NOMO-1 treated with dmso at 0.1 percent for 144 hours (cell line): ENCODE results near the gene RNLS.
"Not testable (repeated sequence)": the region's sequence is repeated elsewhere in the genome, so short reads cannot be mapped to it uniquely, and the experiment has no call there.

Source experiments
- DNase-seq: peaks from one replicate; lab custom pipeline; 2025; ENCODE audit not compliant: unreplicated experiment; lab: John Stamatoyannopoulos, UW

Gene RNLS

GRCh38 chr10:88525371-88526069, 57.6 kb downstream of the RNLS start:
- DNase-seq, result no peak

- DNase-seq, result no peak
Observed at GRCh38 chr10:88523739-88524400, 59.2 kb downstream of the RNLS start.

- DNase-seq, result no peak
Observed at GRCh38 chr10:88522715-88523114, 60.4 kb downstream of the RNLS start.

- DNase-seq, result no peak
Observed at GRCh38 chr10:88521791-88522190, 61.3 kb downstream of the RNLS start.

DNA sequence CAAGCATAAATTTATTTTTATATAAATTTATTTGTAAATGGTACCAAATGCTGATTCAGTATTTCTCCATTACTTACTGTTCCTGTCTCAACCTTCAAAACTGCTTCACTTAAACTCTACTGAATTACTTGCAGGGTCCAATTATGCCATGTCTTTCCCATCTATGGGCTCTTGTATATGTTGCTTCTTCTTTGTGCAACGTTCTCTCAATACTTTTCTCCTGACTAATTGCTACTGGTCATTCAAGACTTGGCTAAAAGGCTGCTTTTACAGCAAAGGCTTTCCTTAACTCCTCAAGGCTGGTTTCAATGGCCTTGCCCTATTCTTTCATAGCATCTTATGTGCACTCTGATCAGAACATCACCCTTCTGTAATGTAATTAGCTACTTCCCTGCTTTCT, 67.9 kb downstream of the RNLS start:
- DNase-seq, result no peak

DNA sequence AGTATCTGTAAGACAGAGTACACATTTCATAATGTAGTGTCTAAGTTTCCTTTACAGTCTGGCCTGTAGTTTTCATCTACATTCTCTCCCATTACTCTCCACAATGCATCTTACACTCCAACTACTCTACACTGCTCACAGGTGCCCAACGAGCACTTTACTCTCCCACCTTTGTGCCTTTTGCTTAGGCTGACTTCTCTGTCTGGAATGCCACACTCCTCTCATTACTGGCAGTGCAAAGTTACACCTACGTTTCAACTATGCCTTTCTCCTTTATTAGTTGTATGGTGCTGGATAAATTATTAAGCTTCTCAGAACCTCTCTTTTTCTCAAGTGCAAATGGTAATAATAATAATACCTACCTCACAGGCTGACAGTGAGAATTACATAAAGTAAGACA, 70.5 kb downstream of the RNLS start:
- no peak for DNase-seq

- DNase-seq, result no peak
Observed at GRCh38 chr10:88508796-88509195, 74.3 kb downstream of the RNLS start.

GRCh38 chr10:88507826-88508453, 75.2 kb downstream of the RNLS start:
- no peak for DNase-seq

DNA sequence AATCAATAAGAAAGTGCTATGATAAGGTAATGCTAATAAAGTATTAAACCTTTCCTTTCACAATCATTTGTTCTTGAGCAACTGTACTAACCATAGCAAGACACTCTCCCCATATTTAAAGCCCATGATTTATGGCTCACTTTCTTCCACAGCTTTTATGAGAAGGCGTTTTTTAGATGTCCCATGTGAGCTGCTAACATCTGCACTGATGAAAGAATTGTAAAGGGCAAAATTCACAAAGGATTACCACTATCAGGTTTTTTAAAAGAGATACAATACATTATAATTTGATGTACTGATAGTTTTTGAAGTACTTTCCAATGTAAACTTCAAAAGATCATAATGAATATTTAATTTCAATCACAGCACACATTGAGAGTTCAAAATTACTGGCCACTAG, 75.7 kb downstream of the RNLS start:
- no peak for DNase-seq

GRCh38 chr10:88505680-88506215, 77.4 kb downstream of the RNLS start:
- no peak for DNase-seq

- DNase-seq, result no peak
Observed at GRCh38 chr10:88505265-88505664, 77.9 kb downstream of the RNLS start.

DNA sequence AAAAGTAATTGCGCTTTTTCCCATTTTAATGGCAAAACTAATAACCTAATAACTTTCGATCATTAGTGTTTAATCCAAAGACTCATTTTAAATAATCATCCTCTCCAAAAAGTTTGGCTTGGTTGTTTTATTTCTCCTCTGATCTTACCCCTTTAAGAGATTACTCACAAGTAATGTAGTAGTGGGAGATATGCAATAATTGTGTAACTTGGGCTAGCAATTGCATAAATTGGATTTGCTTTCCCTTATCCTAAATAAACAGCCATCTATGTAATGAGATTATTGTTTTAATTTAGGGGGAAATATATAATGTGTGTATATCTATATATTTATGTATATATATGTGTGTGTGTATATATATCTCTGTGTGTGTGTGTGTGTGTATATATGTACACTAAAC, 82.5 kb downstream of the RNLS start:
- DNase-seq, result no peak

GRCh38 chr10:88499569-88500470, 83.3 kb downstream of the RNLS start:
- no peak for DNase-seq

- no peak for DNase-seq
Observed at GRCh38 chr10:88497913-88498312, 85.2 kb downstream of the RNLS start.

DNA sequence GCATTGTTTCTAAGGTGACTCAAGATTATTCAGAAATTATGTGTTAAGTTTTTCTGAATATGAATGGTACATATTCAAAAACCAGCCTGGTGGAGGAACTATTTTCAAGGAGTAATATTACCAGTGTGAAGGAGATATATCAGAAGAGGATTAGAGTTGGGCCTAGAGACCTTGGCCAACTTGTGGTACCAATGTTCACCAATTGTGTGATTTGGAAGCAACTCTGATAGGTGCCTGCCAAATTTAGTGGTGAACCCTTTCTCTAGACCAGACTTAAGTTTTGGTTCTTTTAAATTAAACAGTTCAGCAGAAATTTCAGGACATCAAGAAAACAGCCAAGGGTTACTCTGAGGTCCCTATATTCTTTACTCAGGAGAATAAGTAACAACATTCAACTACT, 88.6 kb downstream of the RNLS start:
- DNase-seq, result no peak

- no peak for DNase-seq
Observed at GRCh38 chr10:88493691-88494483, 89.2 kb downstream of the RNLS start.

GRCh38 chr10:88491314-88491713, 91.8 kb downstream of the RNLS start:
- peak; percentile 64 for DNase-seq

- no peak for DNase-seq
Observed at GRCh38 chr10:88490231-88490980, 92.7 kb downstream of the RNLS start.

DNA sequence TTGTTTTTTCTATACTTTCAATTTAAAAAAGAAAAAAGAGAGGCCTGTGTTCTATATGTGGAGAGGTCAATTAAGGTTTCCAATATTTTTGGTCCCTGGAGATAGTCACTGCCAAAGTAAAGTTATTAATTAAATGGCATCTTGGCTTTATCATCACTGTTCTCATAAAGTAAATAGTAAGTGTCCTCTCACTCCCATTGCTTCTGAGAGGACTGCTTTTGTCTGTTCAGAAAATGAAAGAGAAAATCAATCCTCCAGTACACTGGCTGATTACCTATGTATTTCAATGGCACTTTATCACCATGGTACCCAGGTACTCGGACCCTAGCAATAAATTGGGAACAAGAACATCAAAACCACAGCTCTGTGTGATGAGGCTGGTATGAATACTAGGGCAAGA, 94.0 kb downstream of the RNLS start:
- no peak for DNase-seq

DNA sequence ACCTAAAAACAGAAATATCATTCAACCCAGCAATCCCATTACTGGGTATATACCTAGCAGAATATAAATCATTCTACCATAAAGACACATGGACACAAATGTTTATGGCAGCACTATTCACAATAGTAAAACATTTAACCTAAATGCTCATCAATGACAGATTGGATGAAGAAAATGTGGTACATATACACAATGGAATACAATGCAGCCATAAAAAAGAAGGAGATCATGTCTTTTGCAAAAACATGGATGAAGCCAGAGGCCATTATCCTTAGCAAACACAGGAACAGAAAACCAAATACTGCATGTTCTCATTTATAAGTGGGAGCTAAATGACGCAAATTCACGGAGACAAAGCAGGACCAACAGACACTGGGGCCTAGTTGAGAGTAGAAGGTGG, 96.3 kb downstream of the RNLS start:
- DNase-seq, result not testable (repeated sequence)
